ENCODE measurements around the gene ZCCHC12.
A peak's percentile ranks its signal among the peaks of the same experiment; 100 is the strongest.
"Not testable (repeated sequence)": the region's sequence is repeated elsewhere in the genome, so short reads cannot be mapped to it uniquely, and the experiment has no call there.

ZCCHC12 gene

DNA sequence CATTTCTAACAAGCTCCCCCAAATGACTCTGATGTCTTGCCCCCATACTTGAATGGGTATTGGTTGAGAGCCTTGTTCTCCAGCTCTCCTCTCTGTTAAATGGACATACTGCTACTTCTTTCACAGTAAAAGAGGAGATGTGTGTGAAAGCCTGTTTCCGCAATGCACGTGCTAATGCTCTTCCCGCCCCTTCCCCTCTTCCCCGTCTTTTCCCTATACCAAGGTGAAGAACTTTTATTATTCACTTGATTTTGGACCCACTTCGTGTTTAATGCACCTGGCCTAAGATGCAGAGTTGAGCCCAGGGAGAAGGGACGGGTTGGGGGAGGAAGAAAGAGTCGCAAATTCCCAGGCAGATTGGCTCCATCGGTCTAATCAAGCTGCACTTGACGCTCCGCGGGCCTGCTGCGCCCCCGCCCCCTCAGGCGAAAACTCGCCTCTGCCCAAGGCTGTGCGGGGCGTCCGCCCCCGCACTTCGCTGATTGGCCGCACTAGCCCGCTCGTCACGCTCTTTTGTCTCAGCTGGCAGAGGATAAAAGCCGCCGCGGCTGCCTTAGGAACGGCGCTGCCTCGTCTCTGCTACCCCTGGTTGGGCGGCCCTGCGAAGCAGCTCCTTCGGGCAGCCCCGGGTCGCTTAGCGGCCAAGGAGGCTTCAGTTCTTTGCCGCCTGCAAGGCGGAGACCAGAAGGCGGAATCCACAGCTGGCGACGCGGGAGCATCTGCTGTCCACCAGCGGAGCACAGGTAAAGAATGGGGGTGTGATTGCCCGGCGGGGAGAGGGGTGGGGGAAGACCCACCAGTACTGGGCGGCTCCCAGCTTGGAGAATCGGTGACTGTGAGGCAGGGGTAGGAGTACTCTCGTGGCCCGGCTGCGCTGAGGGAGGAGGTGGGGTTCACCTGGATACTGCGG, at the start of gene ZCCHC12:
TSS of gene ZCCHC12 (plus strand) at position 562 of the 910 bp plus-strand sequence. CDS start 1,421 bp downstream, outside the sequence.
- peak in 44 of 51 donors; percentile 0 to 75 (median 42) for DNase-seq

DNA sequence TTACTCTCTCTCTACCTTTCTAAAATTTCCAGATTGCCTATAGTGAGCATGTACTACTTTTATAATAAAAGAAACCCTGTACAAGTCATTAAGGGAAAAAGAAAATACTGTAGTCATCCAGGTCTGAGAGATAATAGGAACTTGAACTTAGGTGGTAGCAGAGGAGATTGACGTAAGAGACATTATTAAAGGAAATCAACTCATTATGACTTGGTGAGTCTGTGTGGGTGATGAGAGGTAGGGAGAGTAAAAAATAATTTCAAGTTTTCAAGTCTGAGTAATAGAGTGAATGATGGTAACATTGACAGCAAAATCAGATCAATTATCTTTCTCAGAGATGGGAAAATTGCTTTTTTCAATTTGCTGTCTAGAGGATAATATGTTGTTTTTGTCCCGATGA, 44.0 kb upstream of the ZCCHC12 start:
- DNase-seq: no peak

DNA sequence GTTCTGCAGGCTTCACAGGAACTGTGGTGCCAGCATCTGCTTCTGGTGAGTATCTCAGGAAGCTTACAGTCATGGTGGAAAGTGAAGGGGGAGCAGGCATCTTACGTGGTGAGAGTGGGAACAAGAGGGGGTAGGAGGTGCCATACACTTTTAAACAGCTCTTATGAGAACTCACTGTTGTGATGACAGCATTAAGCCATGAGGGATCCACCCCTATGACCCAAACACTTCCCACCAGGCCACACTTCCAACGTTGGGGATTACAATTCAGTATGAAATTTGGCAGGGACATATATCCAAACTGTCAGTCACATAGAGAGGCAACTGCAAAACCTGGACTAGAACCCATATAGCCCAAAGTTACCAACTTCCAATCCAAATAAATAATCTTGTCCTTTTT, 43.1 kb upstream of the ZCCHC12 start:
- DNase-seq: no peak

DNA sequence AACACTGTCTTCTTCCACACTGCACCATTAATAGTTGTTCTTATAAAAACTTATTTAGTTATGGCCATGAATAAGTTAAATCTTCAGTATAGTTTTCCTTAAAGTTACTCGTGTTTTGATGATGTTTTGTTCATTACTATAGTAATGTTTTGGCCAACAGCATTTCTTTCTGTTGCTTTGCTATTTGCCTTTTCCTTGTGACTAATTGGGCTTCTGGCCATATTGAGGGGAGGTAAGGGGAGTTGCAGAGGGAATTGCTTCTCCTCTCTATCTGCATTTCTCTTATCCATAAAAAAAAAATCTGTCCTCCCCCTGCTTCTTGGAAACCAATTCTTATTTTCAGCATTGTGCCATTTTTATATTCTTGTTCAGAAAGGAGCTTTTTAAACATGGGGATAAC, 42.7 kb upstream of the ZCCHC12 start:
- DNase-seq: no peak

DNA sequence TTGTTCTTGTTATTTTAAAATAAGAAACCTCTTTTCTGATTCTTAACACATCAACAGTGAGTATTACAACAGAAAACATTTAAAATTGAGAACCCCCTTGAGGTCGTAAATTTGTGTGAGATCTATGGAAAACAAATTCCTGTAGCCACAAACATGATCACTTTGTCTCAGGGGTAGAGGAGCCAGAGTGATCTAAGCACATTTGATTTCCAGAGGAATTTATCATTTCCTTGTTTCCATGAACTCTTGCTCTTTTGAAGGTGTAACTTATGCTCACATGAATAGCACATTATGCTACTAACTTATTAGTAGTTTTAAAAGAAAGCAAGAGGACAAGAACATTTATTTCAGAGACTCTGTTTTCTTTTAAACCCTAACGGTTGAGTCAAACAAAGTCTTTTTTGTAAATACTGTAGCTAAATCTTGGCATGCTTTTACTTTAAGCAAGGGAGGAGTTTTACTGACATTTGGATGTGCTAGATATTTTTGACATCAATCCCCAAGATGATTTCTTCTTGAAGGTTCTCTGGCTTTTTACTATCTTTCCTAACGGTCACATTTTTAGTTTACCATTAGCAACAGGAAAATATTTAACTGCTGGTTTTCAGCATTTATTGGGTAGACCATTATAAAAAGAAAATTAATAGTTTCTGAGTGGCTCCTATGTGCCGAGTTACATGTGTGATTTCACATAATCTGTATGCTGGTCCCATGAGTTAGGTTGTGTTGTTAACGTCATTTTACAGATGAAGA, 27.9 kb upstream of the ZCCHC12 start:
- no peak for DNase-seq

DNA sequence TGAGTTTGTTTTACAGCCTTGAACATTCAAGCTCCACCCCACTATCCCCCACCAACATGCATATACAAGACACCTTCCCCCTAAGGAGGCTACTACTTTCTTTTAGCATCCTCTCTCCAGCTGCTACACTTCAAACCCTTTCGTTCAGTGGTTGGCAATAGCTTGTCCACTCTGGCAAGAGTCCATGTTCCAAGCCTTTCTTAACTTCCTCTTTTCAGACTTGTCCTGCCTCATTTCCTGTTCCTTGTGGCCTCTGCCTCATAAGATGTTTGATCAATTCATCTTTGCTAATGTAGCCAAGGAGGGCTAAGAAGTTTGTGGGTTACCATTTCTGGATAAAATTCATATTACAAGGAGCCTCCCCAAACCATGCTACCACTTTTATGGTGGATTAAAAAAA, 20.8 kb upstream of the ZCCHC12 start:
- peak in 2 of 51 donors; percentile 2 to 9 for DNase-seq

DNA sequence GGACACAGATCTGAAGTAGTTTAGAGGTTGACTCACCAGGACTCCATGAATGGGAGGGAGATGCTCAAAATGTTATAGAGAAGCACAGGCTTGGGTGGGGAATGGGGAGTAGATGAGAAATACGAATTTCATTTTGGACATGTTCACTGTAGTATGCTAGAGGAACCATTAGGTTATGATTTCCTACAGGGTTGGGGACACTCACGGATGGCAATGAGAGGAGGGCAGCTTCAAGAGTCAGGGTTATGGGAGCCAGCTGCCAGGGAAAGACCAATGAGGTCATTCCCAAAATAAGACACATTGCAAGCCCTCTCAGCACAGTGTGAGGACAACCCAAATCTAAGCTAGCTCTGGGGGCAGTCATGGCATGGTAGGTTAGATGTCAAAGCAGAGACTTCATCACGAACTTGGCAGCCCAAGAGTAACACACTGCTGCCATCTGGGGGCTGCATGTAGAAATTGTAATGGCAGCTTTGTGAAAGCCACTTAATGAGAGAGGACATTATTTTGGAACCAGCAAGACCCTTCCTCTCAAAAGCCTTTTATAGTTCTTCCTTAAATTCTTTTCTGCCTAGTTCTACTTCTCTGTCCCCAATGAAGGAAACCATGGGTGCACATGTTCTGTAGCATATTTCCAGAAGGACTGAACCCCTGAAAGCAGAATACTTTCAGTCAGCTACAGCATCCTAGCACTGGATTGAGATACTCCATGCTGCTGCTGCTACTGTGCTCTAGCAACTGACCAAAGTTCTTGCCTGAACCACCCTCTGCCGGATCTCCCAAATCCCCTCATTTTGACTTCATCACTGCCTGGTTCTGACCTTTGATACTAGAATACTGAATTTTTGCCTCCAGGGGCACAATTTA, 16.2 kb upstream of the ZCCHC12 start:
- peak in 28 of 51 donors; percentile 0 to 52 (median 10) for DNase-seq

DNA sequence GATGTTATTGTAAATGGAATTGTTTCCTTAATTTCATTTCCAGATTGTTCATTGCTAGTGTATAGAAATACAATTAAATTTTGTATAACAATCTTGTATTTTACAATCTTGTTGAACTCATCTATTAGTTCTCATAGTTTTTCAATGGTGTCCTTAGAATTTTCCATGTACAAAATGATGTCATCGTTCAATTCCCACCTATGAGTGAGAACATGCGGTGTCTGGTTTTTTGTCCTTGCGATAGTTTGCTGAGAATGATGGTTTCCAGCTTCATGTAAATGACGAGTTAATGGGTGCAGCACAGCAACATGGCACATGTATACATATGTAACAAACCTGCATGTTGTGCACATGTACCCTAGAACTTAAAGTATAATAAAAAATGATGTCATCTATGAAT, 6.4 kb upstream of the ZCCHC12 start:
- DNase-seq: not testable (repeated sequence)

DNA sequence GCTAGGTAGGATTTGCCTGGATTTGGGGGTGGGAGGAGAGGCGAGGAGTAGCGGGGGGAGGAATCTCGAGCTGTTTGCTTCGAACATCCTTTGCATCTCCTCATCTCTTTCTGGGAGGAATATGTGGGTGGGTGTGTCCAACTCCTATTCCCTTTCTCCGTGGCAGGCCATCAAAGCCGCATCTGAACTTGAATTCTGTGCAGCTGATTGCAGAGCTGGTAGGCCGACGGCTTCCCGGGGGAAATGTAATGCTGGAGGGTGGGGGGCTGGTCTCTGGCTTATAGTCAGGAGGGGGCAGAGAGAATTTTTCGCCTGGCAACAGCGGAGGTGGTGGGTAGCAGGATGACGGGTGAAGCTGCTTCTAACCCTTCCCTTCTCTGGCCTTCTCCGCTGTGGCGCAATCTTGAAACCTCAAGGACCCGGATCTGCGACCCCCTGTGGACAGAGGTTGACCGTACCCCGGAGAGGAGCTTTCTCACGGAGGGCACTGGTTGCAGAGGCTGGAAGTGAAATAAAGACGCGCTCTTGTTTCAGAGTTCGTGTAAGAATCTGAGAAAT, 628 bp downstream of the ZCCHC12 start:
- DNase-seq: peak in 2 of 51 donors; percentile 6 to 9

DNA sequence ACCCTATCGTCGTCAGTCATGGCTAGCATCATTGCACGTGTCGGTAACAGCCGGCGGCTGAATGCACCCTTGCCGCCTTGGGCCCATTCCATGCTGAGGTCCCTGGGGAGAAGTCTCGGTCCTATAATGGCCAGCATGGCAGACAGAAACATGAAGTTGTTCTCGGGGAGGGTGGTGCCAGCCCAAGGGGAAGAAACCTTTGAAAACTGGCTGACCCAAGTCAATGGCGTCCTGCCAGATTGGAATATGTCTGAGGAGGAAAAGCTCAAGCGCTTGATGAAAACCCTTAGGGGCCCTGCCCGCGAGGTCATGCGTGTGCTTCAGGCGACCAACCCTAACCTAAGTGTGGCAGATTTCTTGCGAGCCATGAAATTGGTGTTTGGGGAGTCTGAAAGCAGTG, 1.6 kb downstream of the ZCCHC12 start:
- DNase-seq: peak in 1 of 51 donors; percentile 9

DNA sequence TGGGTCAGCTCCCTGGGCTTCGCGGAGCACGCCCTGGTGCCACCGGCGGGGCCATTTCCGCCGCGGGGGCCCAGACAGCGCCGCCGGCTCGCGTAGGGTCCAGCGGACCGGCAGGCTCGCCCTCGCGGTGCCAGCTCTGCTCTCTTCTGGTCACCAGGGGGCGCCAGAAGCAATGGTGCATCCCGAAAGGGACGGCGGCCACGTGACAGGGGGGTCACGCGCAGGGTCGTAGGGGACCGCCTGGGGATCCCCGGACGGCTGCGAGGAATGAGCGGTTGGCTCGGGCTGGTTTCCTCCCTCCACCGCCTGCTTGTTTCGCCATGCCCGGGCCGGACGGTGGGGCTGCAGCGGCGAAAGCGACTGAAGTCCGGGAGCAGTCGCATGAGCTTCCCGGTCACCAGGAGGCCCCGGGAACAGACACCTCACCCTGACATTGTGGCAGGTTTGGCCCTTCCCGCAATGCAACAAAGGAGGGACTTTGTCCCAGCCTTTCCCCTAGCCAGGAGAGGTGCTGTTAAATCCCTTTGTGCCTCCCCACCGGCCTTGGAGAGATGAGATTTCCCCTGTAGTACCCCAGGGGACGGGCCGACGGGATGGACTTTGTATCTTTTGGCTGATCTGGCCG, 15.8 kb downstream of the ZCCHC12 start:
- peak; percentile 11 to 89 (median 73) for DNase-seq

DNA sequence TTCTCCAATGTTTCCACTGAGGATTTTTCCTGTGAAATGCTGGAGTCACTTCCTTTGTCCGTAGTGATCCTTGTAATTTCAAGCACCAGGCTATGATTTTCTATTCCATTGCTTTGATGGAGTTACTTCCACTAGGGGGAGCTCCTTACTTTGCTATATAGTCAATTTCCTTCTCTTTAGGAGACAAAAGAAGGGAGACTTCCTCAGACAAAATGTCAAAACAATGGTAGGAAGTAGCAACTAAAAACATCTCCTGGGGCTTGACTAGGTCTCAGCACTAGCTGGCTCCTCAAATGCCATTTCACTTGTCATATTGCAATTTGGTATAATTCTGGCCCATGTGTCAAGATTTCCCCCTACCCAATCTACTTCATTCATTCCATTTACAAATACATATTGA, 24.1 kb downstream of the ZCCHC12 start:
- peak in 3 of 51 donors; percentile 2 to 59 (median 8) for DNase-seq

DNA sequence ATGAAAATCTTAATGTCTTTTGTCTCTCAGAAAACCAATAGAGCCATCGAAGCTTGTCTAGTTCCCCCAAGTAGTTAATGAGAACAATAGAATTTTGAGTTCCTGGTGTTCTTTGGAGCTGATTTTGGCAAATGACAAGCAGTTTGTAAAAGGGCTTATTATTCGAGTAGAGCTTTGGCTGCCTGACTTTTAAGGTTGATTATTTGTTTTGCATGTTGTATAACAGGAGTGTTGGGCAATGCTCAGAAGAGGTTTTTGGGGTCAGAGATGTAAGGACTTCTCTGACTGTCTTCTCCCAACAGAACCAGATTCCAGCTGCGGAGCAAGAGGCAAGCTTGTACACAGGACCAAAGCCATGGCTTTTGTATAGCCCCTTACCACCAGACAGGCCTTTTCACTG, 30.0 kb downstream of the ZCCHC12 start:
- DNase-seq: peak in 1 of 51 donors; percentile 3

DNA sequence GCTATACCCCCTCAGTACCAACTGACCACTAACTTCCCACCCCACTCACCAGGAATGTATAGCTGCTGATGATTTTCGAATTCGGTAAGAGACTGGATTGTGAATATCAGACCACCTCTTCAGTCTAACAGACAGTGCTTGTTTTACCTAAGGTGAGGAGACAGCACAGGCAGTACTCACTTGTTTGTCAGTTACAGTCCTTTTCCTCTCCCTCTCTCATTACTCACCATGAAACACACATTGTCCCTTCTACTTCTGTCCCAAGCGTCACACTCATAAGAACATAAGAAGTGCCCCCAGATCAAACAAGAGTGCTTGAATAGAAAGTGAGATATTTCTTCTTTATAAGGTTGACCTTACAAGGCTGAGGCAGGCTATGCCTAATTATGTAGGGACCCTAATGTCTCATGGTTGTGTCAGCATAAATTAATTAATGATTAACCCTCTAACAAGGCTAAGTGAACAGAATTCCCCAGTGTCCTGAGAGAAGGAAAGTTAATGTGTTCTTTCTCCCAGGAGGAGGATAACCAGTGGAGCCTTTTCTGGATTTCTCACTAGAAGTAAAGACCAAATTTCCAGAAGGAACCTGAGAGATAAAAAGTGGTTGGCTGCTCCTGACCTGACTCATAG, 32.2 kb downstream of the ZCCHC12 start:
- DNase-seq: no peak

DNA sequence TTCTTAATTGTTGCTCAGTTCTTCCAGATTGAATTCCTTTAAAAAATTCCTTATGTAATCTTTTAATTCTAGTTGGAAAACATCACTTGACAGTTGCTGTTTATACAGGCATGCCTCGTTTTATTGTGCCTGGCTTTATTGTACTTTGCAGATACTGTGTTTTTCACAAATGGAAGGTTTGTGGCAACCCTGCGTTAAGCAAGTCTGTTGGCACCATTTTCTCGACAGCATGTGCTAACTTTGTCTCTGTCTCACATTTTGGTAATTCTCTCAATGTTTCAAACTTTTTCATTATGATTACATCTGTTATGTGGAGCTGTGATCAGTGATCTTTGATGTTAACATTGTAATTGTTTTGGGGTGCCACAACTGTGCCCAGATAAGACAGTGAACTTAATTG, 33.4 kb downstream of the ZCCHC12 start:
- DNase-seq: no peak

DNA sequence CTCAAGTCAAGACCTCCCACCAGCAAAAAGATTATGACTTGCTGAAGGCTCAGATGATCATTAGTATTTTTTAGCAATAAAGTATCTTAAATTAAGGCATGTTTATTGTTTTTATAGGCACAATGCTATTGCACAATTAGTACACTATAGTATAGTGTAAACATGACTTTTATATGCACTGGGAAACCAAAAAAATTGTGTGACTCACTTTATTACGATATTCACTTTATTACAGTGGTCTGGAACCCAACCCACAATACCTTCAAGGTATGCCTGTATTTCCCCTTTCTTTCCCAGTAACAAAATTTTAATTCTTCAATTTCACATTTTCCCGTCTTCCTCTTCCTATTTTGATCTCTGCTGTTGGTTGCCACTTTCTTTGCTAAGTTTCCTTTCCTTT, 37.7 kb downstream of the ZCCHC12 start:
- no peak for DNase-seq

DNA sequence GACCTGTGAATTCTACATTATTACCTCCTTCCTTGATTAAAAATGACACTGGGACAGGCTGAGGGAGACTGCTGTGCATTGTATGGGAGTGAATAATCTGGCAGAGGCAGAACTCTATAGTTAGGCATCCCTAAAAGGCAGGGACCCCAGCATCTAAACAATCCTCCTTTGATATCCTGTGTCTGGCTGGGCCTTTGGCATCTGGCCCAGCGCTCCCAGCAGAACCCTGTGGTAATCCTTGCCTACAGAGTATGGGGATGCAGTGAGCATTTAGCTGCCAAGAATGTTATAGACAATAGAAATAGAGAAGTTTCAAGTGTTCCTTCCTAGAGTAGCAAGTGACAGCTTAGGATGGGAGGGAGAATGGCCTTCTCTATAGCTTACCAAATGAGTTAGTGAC, 38.5 kb downstream of the ZCCHC12 start:
- DNase-seq: peak in 4 of 51 donors; percentile 0 to 5 (median 4)

DNA sequence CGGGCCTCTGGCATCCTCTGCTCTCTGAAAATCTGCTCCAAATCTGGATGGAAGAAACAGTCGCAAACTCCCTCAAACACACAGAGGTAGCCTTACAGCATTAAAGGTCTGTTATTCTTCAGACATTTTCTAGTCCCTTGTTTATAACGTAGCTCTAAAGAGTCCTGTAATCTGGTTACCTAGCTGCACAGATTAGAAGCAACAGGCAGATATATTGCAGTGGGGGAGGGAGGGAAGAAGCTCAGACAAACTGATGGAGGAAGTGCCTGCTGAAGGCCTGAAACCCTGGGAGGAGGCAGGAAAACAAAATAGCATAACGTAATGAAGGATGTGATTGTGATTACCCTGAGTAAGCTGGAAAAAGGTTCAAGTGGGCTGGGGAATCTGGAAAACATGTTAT, 39.4 kb downstream of the ZCCHC12 start:
- no peak for DNase-seq

DNA sequence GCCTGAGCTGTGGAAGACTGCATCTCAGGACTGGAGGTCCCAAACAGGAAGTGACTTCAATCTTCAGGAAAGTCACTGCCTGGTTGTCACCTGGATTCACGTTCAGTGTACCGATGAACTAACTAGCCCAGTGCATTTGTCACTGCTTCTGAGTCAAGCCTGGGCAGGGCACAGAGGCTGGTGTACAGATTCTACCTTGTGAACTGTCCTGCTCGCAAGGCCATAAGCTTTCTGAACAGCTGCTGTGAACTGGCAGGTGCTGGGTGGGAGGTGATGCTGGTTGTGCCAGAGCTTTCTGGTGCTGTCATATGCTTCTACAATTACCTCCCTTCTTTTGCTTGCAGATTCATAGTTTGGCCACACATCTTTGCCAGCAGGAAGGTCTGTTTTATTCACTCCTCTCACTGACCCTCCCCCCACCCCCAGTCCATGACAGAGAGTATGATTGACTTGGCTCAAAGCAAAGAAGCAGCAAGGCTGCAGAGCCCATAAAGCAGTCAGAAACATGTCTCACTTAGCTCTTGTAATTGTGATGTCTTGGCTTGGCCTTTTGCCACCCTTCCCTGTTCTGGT, 40.5 kb downstream of the ZCCHC12 start:
- DNase-seq: no peak

DNA sequence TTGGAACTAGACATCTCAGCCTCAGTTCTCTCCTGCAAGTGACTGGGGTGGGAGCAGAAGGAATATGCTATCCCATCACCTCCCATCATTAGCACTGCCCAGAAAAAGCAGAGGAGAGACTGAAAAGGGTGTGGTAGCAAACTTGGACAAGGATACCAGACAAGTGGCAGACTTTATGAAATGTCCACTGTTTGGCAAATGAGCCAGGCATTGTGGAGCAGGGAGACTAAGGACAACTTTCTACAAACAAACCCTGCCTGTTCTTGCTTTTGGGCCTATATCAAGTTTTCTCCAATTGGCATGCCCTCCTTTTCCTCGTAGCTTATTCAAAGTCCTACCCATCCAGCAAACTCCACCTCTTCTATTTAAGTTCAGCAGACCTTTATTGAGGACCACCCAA, 41.6 kb downstream of the ZCCHC12 start:
- DNase-seq: peak in 2 of 51 donors; percentile 4 to 15
